H1 (cell line): ENCODE measurements around the gene FADS6. TPM values are rescaled to one million over a fixed set of nuclear protein-coding genes. Genes with fewer than 3 reads are reported as not detected.

Source experiments
- CTCF ChIA-PET: fragments of 300-600 bp; sonication (Branson Sonifier 250); formaldehyde crosslinking; loops from one replicate; lab custom pipeline; 2021; ENCODE audit not compliant: partially characterized antibody; lab: Charles Lee
- POLR2A ChIA-PET: fragments of 300-600 bp; sonication (Branson Sonifier 250); formaldehyde crosslinking; loops from one replicate; lab custom pipeline; 2021; ENCODE audit warnings: inconsistent platforms; ENCODE audit not compliant: partially characterized antibody; lab: Charles Lee
- DNase-seq, 2 experiments: peaks; one replicate each; pipeline versions ENCODE4 v3.0.0 to v3.0.0-alpha.2; 2010 to 2022; ENCODE audit warnings: low spot score in 2 of 2, low read depth in 1 of 2, mixed read lengths in 1 of 2
- FAIRE-seq: peaks from 2 replicates; lab custom pipeline; 2011; peaks lifted over from hg19 to GRCh38; lab: Jason Lieb, UNC
- H2AFZ ChIP-seq: 2 replicates; pipeline ENCODE4 v1.8.1; 2012; ENCODE audit warnings: low read length, inconsistent platforms
- H2AK5ac ChIP-seq: 2 replicates; pipeline ENCODE4 v1.6.1; 2013; ENCODE audit warnings: low read depth, low read length
- H2BK120ac ChIP-seq: replicated peaks from 2 replicates; pipeline ENCODE3; 2013; ENCODE audit warnings: low read depth, low read length, inconsistent platforms
- H2BK12ac ChIP-seq: 2 replicates; pipeline ENCODE4 v1.6.1; 2013; ENCODE audit warnings: low read depth, low read length
- H2BK15ac ChIP-seq: 2 replicates; pipeline ENCODE4 v1.6.1; 2013; ENCODE audit warnings: low read length
- H2BK20ac ChIP-seq: 2 replicates; pipeline ENCODE4 v1.6.1; 2013; ENCODE audit warnings: low read length
- H2BK5ac ChIP-seq: 2 replicates; pipeline ENCODE4 v1.6.1; 2013; ENCODE audit warnings: low read depth, low read length
- H3K14ac ChIP-seq: 2 replicates; pipeline ENCODE4 v1.6.1; 2013; ENCODE audit warnings: inconsistent platforms; ENCODE audit not compliant: insufficient read length
- H3K18ac ChIP-seq: 2 replicates; pipeline ENCODE4 v1.6.1; 2013; ENCODE audit warnings: low read length; ENCODE audit errors: extremely low read depth
- H3K23ac ChIP-seq: 2 replicates; pipeline ENCODE4 v1.6.1; 2013; ENCODE audit warnings: inconsistent platforms; ENCODE audit not compliant: insufficient read length
- H3K23me2 ChIP-seq: 2 replicates; pipeline ENCODE4 v1.6.1; 2013; ENCODE audit warnings: low read depth, low read length
- H3K27ac ChIP-seq: 2 replicates; pipeline ENCODE4 v1.6.1; 2011; ENCODE audit warnings: low read depth, low read length, inconsistent platforms
- H3K27me3 ChIP-seq, 4 experiments: replicated peaks in 1 of 4; 1 replicate in 1 of 4; 2 replicates in 3 of 4; pipeline versions ENCODE4 v1.6.1 to v1.8.1; 2011 to 2013; ENCODE audit warnings: low read length in 3 of 4, mild to moderate bottlenecking in 3 of 4, inconsistent platforms in 2 of 4, mixed read lengths in 2 of 4, moderate library complexity in 1 of 4; ENCODE audit not compliant: control insufficient read depth in 3 of 4, insufficient read depth in 3 of 4; ENCODE audit errors: extremely low read depth in 1 of 4
- H3K36me3 ChIP-seq, 4 experiments: 2 replicates each; pipeline versions ENCODE4 v1.6.1 to v1.8.1; 2011 to 2013; ENCODE audit warnings: mild to moderate bottlenecking in 4 of 4, low read length in 3 of 4, moderate library complexity in 2 of 4, control low read depth in 1 of 4, inconsistent platforms in 1 of 4; ENCODE audit not compliant: insufficient read depth in 4 of 4, control insufficient read depth in 2 of 4
- H3K4ac ChIP-seq: replicated peaks from 2 replicates; pipeline ENCODE3; 2013; ENCODE audit warnings: low read length, low read depth, mixed read lengths, inconsistent platforms; ENCODE audit not compliant: insufficient read length
- H3K4me1 ChIP-seq, 4 experiments: replicated peaks in 1 of 4; 1 replicate in 1 of 4; 2 replicates in 3 of 4; pipeline versions ENCODE4 v1.6.1 to v1.8.1; 2011 to 2013; ENCODE audit warnings: low read length in 3 of 4, inconsistent platforms in 2 of 4, mixed read lengths in 1 of 4; ENCODE audit not compliant: insufficient read depth in 4 of 4, control insufficient read depth in 3 of 4
- H3K4me2 ChIP-seq, 2 experiments: 2 replicates each; pipeline versions ENCODE4 v1.6.1 to v1.8.1; 2011 to 2013; ENCODE audit warnings: low read depth in 2 of 2, low read length in 2 of 2, control low read depth in 1 of 2, inconsistent platforms in 1 of 2, mild to moderate bottlenecking in 1 of 2; ENCODE audit not compliant: insufficient read depth in 1 of 2
- H3K4me3 ChIP-seq, 4 experiments: fragments of 200-600, 300-600 bp in 1 of 4; sonication (generic), shearing (Covaris generic), sonication (Bioruptor Twin) in 1 of 4; 2 replicates each; pipeline versions ENCODE4 v1.5.1 to v1.8.1; 2011 to 2016; ENCODE audit warnings: low read length in 4 of 4, low read depth in 3 of 4, control low read depth in 2 of 4, inconsistent platforms in 2 of 4, mild to moderate bottlenecking in 2 of 4, mixed read lengths in 1 of 4, moderate library complexity in 1 of 4; ENCODE audit not compliant: insufficient read depth in 2 of 4; ENCODE audit errors: extremely low read depth in 1 of 4
- H3K56ac ChIP-seq: replicated peaks from 2 replicates; pipeline ENCODE3; 2013; ENCODE audit warnings: low read depth, mild to moderate bottlenecking, mixed read lengths, low read length, inconsistent platforms; ENCODE audit not compliant: insufficient read length
- H3K79me1 ChIP-seq: 2 replicates; pipeline ENCODE4 v1.6.1; 2013; ENCODE audit warnings: low read depth, low read length, control low read depth
- H3K79me2 ChIP-seq, 2 experiments: 2 replicates each; pipeline versions ENCODE4 v1.6.1 to v1.8.1; 2012 to 2013; ENCODE audit warnings: low read length in 2 of 2, mild to moderate bottlenecking in 2 of 2, inconsistent platforms in 1 of 2; ENCODE audit not compliant: insufficient read depth in 2 of 2, control insufficient read depth in 1 of 2
- H3K9ac ChIP-seq, 4 experiments: replicated peaks in 1 of 4; 1 replicate in 1 of 4; 2 replicates in 3 of 4; pipeline versions ENCODE4 v1.6.1 to v1.8.1; 2011 to 2013; ENCODE audit warnings: low read depth in 3 of 4, low read length in 3 of 4, control low read depth in 2 of 4, mild to moderate bottlenecking in 2 of 4, moderate library complexity in 2 of 4, inconsistent platforms in 1 of 4; ENCODE audit errors: extremely low read depth in 1 of 4
- H3K9me3 ChIP-seq, 2 experiments: 2 replicates each; pipeline versions ENCODE4 v1.6.1 to v1.8.1; 2012 to 2013; ENCODE audit warnings: mild to moderate bottlenecking in 2 of 2, moderate library complexity in 2 of 2, control low read depth in 1 of 2, inconsistent platforms in 1 of 2, low read depth in 1 of 2, low read length in 1 of 2, mixed read lengths in 1 of 2; ENCODE audit not compliant: insufficient read depth in 2 of 2
- H4K20me1 ChIP-seq, 2 experiments: replicated peaks in 1 of 2; 2 replicates each; pipeline versions ENCODE3 to v1.8.1; 2011 to 2013; ENCODE audit warnings: inconsistent platforms in 2 of 2, low read length in 2 of 2, mild to moderate bottlenecking in 1 of 2; ENCODE audit not compliant: insufficient read depth in 2 of 2, control insufficient read depth in 1 of 2
- H4K5ac ChIP-seq: 2 replicates; pipeline ENCODE4 v1.6.1; 2013; ENCODE audit warnings: low read length, low read depth, mixed read lengths, inconsistent platforms; ENCODE audit not compliant: insufficient read length
- H4K8ac ChIP-seq: 2 replicates; pipeline ENCODE4 v1.8.0; 2013; ENCODE audit warnings: mild to moderate bottlenecking, moderate library complexity, low read length, inconsistent platforms; ENCODE audit not compliant: insufficient read depth; ENCODE audit errors: extremely low read depth
- H4K91ac ChIP-seq: replicated peaks from 2 replicates; pipeline ENCODE3; 2013; ENCODE audit warnings: low read length, mixed read lengths, inconsistent platforms; ENCODE audit not compliant: insufficient read length
- CREB1 ChIP-seq: IDR thresholded peaks from 2 replicates; pipeline ENCODE4 v1.6.1; 2012; ENCODE audit warnings: inconsistent platforms
- WGBS, 2 experiments: shearing (Covaris generic) in 1 of 2; methylation state at CpG; one replicate each; pipeline versions ENCODE4 v1.1.6 to v1.1.7; 2013 to 2015; ENCODE audit warnings: low lambda C conversion rate in 2 of 2, mixed read lengths in 2 of 2, inconsistent platforms in 1 of 2, low coverage in 1 of 2, missing lambda C conversion rate in 1 of 2; ENCODE audit not compliant: insufficient replicate concordance in 2 of 2, insufficient coverage in 1 of 2, insufficient read length in 1 of 2; ENCODE audit errors: extremely low coverage in 1 of 2, missing lambda C conversion rate in 1 of 2; 5-methylcytosine and 5-hydroxymethylcytosine counted together
- polyA plus RNA-seq, 7 experiments: library from polyadenylated mRNA; depleted of rRNA in 3 of 7; stranded (reverse) in 5 of 7; unstranded in 2 of 7; fragments of >200 nt in 5 of 7; fragments of 200-250 nt in 2 of 7; gene quantifications; 1 replicate in 5 of 7; 2 replicates in 1 of 7; 4 replicates in 1 of 7; pipeline versions ENCODE4 v1.2.1 to v1.2.3, GENCODE V29; 2011 to 2013; ENCODE audit warnings: missing spikeins in 2 of 7, mixed read lengths in 2 of 7
- total RNA-seq: library from RNA; stranded (reverse); fragmentation: NEBNext Ultra II Directional; extraction: Animal tissue kit (Norgen Biotek cat#: 25700); gene quantifications from 2 replicates; pipeline ENCODE4 v1.2.1, GENCODE V29; 2021

The FADS6 gene
- total and polyA plus RNA-seq, 2 of the 8 experiments (the other 6 are each of a cell fraction or from before 2014, with no cell fraction given), result 0.56 to 2.5 TPM

- POLR2A ChIA-PET, result no interaction called here
- CTCF ChIA-PET, result interaction anchor here (81.0 to 99.6 kb wide), 2 partner anchors 7 to 18 kb away, joined by 2981 read pairs; partner anchors contain the start of genes FDXR, GRIN2C and NAT9
Measured at GRCh38 chr17:74836191-74836590, 57.2 kb downstream of the FADS6 start.

More at GRCh38 chr17:74836191-74836590, 57.2 kb downstream of the FADS6 start:
- Histone ChIP-seq H3K36me3 (peaks cover 0 to 5% (median 1%) of the 10 kb centered on the region in 4 experiments; a peak in 1 of 8 replicates), H3K4me3 (no peak overlapping the region), H3K18ac (no peak overlapping the region), H4K91ac (no peak overlapping the region), H2BK12ac (no peak overlapping the region), H2BK5ac (no peak overlapping the region; the same call in 1 of the 2 replicates), H3K14ac (no peak overlapping the region), H3K4me2 (no peak overlapping the region), H3K9ac (no peak overlapping the region), H3K79me1 (no peaks in the 10 kb centered on the region), H3K9me3 (no peaks in the 10 kb centered on the region), H3K56ac (no peak overlapping the region), H2BK15ac (no peak overlapping the region), H2BK120ac (no peak overlapping the region), H3K4me1 (peaks cover 0 to 18% (median 10%) of the 10 kb centered on the region in 4 experiments; a peak in 6 of 7 replicates), H4K5ac (no peak overlapping the region), H3K27me3 (peaks cover 0 to 9% (median 3%) of the 10 kb centered on the region in 4 experiments; a peak in 3 of 7 replicates), H3K4ac (no peak overlapping the region), H2AFZ (no peak overlapping the region), H3K23me2 (no peaks in the 10 kb centered on the region), H4K20me1 (peaks cover 5 to 19% of the 10 kb centered on the region in 2 experiments), H3K79me2 (no peaks in the 10 kb centered on the region), H3K23ac (no peak overlapping the region), H3K27ac (no peak overlapping the region), H4K8ac (no peak overlapping the region), H2AK5ac (no peak overlapping the region), H2BK20ac (no peak overlapping the region)
- DNase-seq (no peak), FAIRE-seq (no peak)
- no peak for TF ChIP-seq CREB1
- WGBS, 2 experiments, result 95% methylated on average over 26 of the region's 26 CpGs; no CpG with 5 or more reads in 1 of the 2 experiments
